Nephron (organoid): ENCODE measurements around the gene DNAJC7.

Experiments used
- H3K27ac Mint-ChIP-seq, 3 experiments: 2 replicates each; pipeline ENCODE4 v1.8.0; 2020; ENCODE audit warnings: mixed read lengths in 3 of 3, mild to moderate bottlenecking in 2 of 3, moderate library complexity in 1 of 3
- H3K27me3 Mint-ChIP-seq: 2 replicates; pipeline ENCODE4 v1.8.0; 2021; ENCODE audit warnings: low read depth, mild to moderate bottlenecking, moderate library complexity, mixed read lengths
- H3K36me3 Mint-ChIP-seq: 2 replicates; pipeline ENCODE4 v1.8.0; 2020; ENCODE audit warnings: low read depth, mixed read lengths
- H3K4me1 Mint-ChIP-seq: 2 replicates; pipeline ENCODE4 v1.8.0; 2020; ENCODE audit warnings: mixed read lengths
- H3K4me3 Mint-ChIP-seq, 3 experiments: 2 replicates each; pipeline ENCODE4 v1.8.0; 2020; ENCODE audit warnings: mild to moderate bottlenecking in 3 of 3, mixed read lengths in 3 of 3, moderate library complexity in 2 of 3
- H3K9me3 Mint-ChIP-seq: 2 replicates; pipeline ENCODE4 v1.8.0; 2020; ENCODE audit warnings: mixed read lengths
- TF ChIP-seq, protein P1 (sequence below), 3 experiments: fragments of 200-600 bp; sonication (generic); IDR thresholded peaks; one replicate each; pipeline ENCODE4 v1.5.0; 2021; ENCODE audit warnings: antibody characterized with exemption in 3 of 3; ENCODE audit not compliant: unreplicated experiment in 3 of 3

The DNAJC7 gene

DNA sequence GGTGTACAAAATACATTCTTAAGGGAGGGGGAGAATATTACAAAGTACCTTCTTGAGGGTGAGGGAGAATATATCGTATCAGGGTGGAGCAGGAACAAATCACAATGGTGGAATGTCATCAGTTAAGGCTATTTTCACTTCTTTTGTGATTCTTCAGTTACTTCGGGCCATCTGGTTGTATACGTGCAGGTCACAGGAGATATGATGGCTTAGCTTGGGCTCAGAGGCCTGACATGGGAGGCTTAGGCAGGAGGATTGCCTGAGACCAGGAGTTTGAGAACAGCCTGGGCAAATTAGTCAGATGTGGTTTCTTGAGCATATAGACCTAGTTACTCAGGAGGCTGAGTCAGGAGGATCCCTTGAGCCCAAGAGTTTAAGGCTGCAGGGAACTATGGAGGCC is 73.7 kb downstream of the DNAJC7 start:
- H3K4me3 Mint-ChIP-seq = no peak overlapping the region
- TF ChIP-seq, protein P1, sequence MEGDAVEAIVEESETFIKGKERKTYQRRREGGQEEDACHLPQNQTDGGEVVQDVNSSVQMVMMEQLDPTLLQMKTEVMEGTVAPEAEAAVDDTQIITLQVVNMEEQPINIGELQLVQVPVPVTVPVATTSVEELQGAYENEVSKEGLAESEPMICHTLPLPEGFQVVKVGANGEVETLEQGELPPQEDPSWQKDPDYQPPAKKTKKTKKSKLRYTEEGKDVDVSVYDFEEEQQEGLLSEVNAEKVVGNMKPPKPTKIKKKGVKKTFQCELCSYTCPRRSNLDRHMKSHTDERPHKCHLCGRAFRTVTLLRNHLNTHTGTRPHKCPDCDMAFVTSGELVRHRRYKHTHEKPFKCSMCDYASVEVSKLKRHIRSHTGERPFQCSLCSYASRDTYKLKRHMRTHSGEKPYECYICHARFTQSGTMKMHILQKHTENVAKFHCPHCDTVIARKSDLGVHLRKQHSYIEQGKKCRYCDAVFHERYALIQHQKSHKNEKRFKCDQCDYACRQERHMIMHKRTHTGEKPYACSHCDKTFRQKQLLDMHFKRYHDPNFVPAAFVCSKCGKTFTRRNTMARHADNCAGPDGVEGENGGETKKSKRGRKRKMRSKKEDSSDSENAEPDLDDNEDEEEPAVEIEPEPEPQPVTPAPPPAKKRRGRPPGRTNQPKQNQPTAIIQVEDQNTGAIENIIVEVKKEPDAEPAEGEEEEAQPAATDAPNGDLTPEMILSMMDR (IDR thresholded peaks at IDR 0.05; ENCODE audit: unreplicated experiment in 3 of 3) = no peak
- no peaks in the 10 kb centered on the region for H3K4me1 Mint-ChIP-seq
- no peaks in the 10 kb centered on the region for H3K27me3 Mint-ChIP-seq
- H3K27ac Mint-ChIP-seq = peak overlapping the region in 1 of 3 experiments; percentile 29
- no peaks in the 10 kb centered on the region for H3K36me3 Mint-ChIP-seq
- no peaks in the 10 kb centered on the region for H3K9me3 Mint-ChIP-seq

DNA sequence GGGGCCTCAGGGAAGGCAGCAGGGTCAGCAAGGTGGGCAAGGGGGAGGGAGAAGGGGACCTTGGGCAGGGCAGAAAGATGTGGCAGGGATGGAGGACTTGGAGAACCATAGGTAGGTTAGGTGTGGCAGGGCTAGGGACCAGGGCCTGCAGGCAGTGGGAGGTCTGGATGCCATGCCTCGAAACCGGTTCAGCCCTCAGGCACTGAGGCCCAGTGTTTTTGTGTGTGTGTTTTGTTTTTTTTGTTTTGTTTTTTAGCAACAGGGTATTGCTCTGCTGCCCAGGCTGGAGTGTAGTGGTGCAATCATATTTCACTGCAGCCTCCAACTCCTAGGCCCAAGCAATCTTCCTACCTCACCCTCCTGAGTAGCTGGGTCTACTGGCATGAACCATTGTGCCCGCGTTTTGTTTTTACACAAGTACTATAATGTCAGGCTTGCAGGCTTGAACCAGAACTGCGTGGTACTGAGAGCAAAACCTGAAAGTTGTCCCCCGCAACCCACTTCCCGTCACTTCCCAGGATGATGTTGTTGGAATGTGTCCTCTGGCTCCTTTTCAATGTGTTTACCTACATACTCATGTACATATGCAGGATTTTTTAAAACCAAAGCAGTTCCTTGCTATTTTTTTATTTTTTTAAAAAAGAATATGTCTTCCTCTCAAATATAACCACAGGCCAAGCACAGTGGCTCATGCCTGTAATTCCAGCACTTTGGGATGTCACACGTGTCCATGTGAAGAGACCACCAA is 74.4 kb downstream of the DNAJC7 start:
- Mint-ChIP-seq H3K36me3 (no peaks in the 10 kb centered on the region), H3K4me1 (no peaks in the 10 kb centered on the region), H3K27ac (no peak overlapping the region), H3K27me3 (no peaks in the 10 kb centered on the region), H3K9me3 (no peaks in the 10 kb centered on the region), H3K4me3 (no peak overlapping the region)
- TF ChIP-seq, protein P1 (IDR thresholded peaks at IDR 0.05; ENCODE audit: unreplicated experiment in 3 of 3) = no peak

DNA sequence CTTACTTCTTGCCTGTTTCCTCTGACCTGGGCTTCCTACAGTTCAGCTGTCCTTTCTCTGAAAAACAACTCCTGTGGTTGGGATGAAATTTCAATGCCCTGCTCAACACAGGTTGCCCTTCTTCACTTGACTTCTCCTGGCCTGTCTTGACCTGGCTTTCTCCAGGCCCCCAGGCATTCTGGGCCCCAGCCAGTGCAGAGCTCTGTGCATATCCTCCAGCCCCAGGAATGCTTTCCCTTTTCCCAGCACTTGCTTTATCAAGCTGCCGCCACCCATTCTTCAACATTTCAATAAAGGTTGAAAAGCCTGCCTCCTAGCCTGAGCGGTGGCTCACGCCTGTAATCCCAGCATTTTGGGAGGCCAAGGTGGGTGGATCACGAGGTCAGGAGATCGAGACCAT is 76.1 kb downstream of the DNAJC7 start:
- H3K27me3 Mint-ChIP-seq = no peaks in the 10 kb centered on the region
- no peaks in the 10 kb centered on the region for H3K36me3 Mint-ChIP-seq
- TF ChIP-seq, protein P1 (IDR thresholded peaks at IDR 0.05; ENCODE audit: unreplicated experiment in 3 of 3) = no peak
- H3K27ac Mint-ChIP-seq = no peak overlapping the region
- no peak overlapping the region for H3K4me3 Mint-ChIP-seq
- no peaks in the 10 kb centered on the region for H3K4me1 Mint-ChIP-seq
- no peaks in the 10 kb centered on the region for H3K9me3 Mint-ChIP-seq

DNA sequence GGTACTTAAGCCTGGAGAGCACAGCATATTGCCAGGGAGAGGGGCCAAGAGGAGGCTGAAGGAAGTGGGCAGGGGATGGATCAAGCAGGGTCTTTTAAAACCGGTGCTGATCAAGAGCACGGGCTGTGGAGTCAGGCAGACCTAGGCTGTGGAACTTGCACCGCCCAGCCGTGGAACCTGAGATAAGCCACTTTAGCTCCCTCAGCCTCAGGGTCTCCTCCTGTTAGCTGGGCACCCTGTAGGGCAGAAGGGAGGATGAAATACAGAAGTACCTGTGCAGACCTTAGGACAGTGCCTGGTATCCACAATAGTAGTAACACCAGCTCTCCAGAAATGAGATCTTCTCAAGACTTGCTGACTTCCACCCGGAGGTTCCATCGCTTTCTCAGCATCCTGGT is 77.5 kb downstream of the DNAJC7 start:
- H3K27me3 Mint-ChIP-seq = no peaks in the 10 kb centered on the region
- no peak overlapping the region for H3K4me3 Mint-ChIP-seq
- no peak overlapping the region for H3K27ac Mint-ChIP-seq
- no peaks in the 10 kb centered on the region for H3K36me3 Mint-ChIP-seq
- H3K9me3 Mint-ChIP-seq = no peaks in the 10 kb centered on the region
- H3K4me1 Mint-ChIP-seq = no peaks in the 10 kb centered on the region
- TF ChIP-seq, protein P1 (IDR thresholded peaks at IDR 0.05; ENCODE audit: unreplicated experiment in 3 of 3) = no peak

DNA sequence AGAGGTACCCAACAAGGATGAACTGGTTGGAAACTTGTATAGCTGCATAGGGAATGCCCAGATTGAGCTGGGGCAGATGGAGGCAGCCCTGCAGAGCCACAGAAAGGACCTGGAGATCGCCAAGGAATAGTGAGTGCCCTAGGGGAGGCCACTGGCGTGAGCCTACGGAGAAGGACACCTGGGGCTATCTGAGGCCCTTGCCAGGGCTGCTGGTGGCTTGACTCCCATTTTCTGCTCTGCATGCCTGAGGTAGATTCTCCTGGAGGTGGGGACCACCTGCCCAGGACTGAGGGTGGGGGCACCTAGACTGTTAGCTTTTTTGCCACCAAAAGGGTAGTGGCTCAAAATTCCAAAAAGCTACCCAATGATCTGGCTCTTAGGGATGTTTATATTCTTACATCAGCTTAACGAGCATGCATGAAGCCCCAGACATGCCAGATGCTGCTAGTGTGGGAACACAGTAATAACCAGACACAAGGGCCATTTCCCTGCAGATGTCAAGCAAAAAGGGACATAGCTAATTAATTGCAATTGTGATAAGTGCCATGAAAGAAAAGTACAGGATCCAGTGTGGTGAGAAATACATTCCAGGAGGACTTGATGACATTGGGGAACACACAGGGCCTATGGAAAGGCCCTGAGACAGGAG is 78.1 kb downstream of the DNAJC7 start:
- Mint-ChIP-seq H3K27ac (no peak overlapping the region), H3K36me3 (no peaks in the 10 kb centered on the region), H3K27me3 (no peaks in the 10 kb centered on the region), H3K4me1 (no peaks in the 10 kb centered on the region), H3K4me3 (no peak overlapping the region), H3K9me3 (no peaks in the 10 kb centered on the region)
- TF ChIP-seq, protein P1 (IDR thresholded peaks at IDR 0.05; ENCODE audit: unreplicated experiment in 3 of 3) = no peak
